Measurements from ENCODE around the gene DCST1. TPM values are rescaled to one million over a fixed set of nuclear protein-coding genes. Genes with fewer than 3 reads are reported as not detected.

DCST1 gene
- total RNA-seq, 1 experiment from 2014 or later = not detected

- DNase-seq (ENCODE audit: low spot score) = no peak
- BruUV-seq (replicated peaks) = no TSS peak
- ChIA-PET CTCF (no interaction called here), POLR2A (ENCODE audit: low non-redundant PET) (no interaction called here)
- H3K4me1 ChIP-seq (ENCODE audit: insufficient read depth, low read length, poor library complexity, severe bottlenecking) = peaks cover 38% of the 10 kb centered on the region
- H3K4me3 ChIP-seq (ENCODE audit: low read depth, low read length, poor library complexity, severe bottlenecking) = no peak overlapping the region
- no peaks in the 10 kb centered on the region for H3K9me3 ChIP-seq (ENCODE audit: low read depth, low read length, poor library complexity, severe bottlenecking)
- intact Hi-C loops (cut with micrococcal nuclease; ENCODE audit: unreplicated experiment) = no loop called here
- TF ChIP-seq CTCF (conservative IDR thresholded peaks at IDR 0.05; ENCODE audit: low read depth, low read length) = no peak
- no peak for TF ChIP-seq EZH2 (IDR thresholded peaks at IDR 0.05; ENCODE audit: borderline replicate concordance, low read depth, low read length, poor library complexity, severe bottlenecking)
- no peak overlapping the region for H3K27ac ChIP-seq (ENCODE audit: low read depth, low read length, poor library complexity, severe bottlenecking)
- no peaks in the 10 kb centered on the region for H3K27me3 ChIP-seq (replicated peaks; ENCODE audit: insufficient read depth, low read depth, low read length, poor library complexity)
- peaks cover 5% of the 10 kb centered on the region for H3K36me3 ChIP-seq (ENCODE audit: insufficient read depth, low read length, poor library complexity, severe bottlenecking)
Observed at GRCh38 chr1:155066777-155067176, 33.2 kb downstream of the DCST1 start.

GRCh38 chr1:155068599-155068998 is 35.0 kb downstream of the DCST1 start:
- POLR2A ChIA-PET (ENCODE audit: low non-redundant PET) = no interaction called here
- TF ChIP-seq EZH2 (IDR thresholded peaks at IDR 0.05; ENCODE audit: borderline replicate concordance, low read depth, low read length, poor library complexity, severe bottlenecking) = no peak
- TF ChIP-seq CTCF (conservative IDR thresholded peaks at IDR 0.05; ENCODE audit: low read depth, low read length) = no peak
- H3K4me3 ChIP-seq (ENCODE audit: low read depth, low read length, poor library complexity, severe bottlenecking) = no peak overlapping the region
- H3K4me1 ChIP-seq (ENCODE audit: insufficient read depth, low read length, poor library complexity, severe bottlenecking) = peaks cover 24% of the 10 kb centered on the region
- H3K36me3 ChIP-seq (ENCODE audit: insufficient read depth, low read length, poor library complexity, severe bottlenecking) = peaks cover 5% of the 10 kb centered on the region
- no peak for DNase-seq (ENCODE audit: low spot score)
- H3K9me3 ChIP-seq (ENCODE audit: low read depth, low read length, poor library complexity, severe bottlenecking) = no peaks in the 10 kb centered on the region
- no TSS peak for BruUV-seq (replicated peaks)
- H3K27me3 ChIP-seq (replicated peaks; ENCODE audit: insufficient read depth, low read depth, low read length, poor library complexity) = no peaks in the 10 kb centered on the region
- CTCF ChIA-PET = no interaction called here
- intact Hi-C loops (cut with micrococcal nuclease; ENCODE audit: unreplicated experiment) = no loop called here
- H3K27ac ChIP-seq (ENCODE audit: low read depth, low read length, poor library complexity, severe bottlenecking) = no peak overlapping the region

GRCh38 chr1:155069551-155070157 is 36.0 kb downstream of the DCST1 start:
- H3K27ac ChIP-seq (ENCODE audit: low read depth, low read length, poor library complexity, severe bottlenecking) = no peak overlapping the region
- TF ChIP-seq EZH2 (IDR thresholded peaks at IDR 0.05; ENCODE audit: borderline replicate concordance, low read depth, low read length, poor library complexity, severe bottlenecking) (no peak), CTCF (conservative IDR thresholded peaks at IDR 0.05; ENCODE audit: low read depth, low read length) (no peak)
- peaks cover 19% of the 10 kb centered on the region for H3K4me1 ChIP-seq (ENCODE audit: insufficient read depth, low read length, poor library complexity, severe bottlenecking)
- ChIA-PET CTCF (no interaction called here), POLR2A (ENCODE audit: low non-redundant PET) (no interaction called here)
- no peaks in the 10 kb centered on the region for H3K27me3 ChIP-seq (replicated peaks; ENCODE audit: insufficient read depth, low read depth, low read length, poor library complexity)
- intact Hi-C loops (cut with micrococcal nuclease; ENCODE audit: unreplicated experiment) = no loop called here
- BruUV-seq (replicated peaks) = no TSS peak
- no peaks in the 10 kb centered on the region for H3K9me3 ChIP-seq (ENCODE audit: low read depth, low read length, poor library complexity, severe bottlenecking)
- DNase-seq (ENCODE audit: low spot score) = no peak
- H3K4me3 ChIP-seq (ENCODE audit: low read depth, low read length, poor library complexity, severe bottlenecking) = no peak overlapping the region
- peaks cover 5% of the 10 kb centered on the region for H3K36me3 ChIP-seq (ENCODE audit: insufficient read depth, low read length, poor library complexity, severe bottlenecking)
